Lower leg skin (tissue), 4 donors: Measurements from ENCODE around the gene PAX7. TPM values are rescaled to one million over a fixed set of nuclear protein-coding genes. Genes with fewer than 3 reads are reported as not detected.

Source experiments
- DNase-seq, 2 donors: peaks; one replicate each; pipeline ENCODE4 v3.0.0-alpha.2; 2019; ENCODE audit warnings: low spot score in 2 of 2
- H3K4me3 ChIP-seq: fragments of 200-600 bp; sonication (generic); 2 replicates; pipeline ENCODE4 v1.5.1; 2017; ENCODE audit warnings: mild to moderate bottlenecking, low read depth; ENCODE audit not compliant: poor library complexity, severe bottlenecking
- CTCF ChIP-seq, 3 donors: fragments of 450-650 bp; IDR thresholded peaks; one replicate each; pipeline ENCODE4 v1.5.1; 2016; ENCODE audit warnings: antibody characterized with exemption in 3 of 3, mild to moderate bottlenecking in 3 of 3, moderate library complexity in 2 of 3
- POLR2A ChIP-seq, 2 donors: fragments of 450-650 bp; IDR thresholded peaks; one replicate each; pipeline ENCODE4 v1.6.1; 2016 to 2017; ENCODE audit warnings: antibody characterized with exemption in 2 of 2, mild to moderate bottlenecking in 1 of 2, moderate library complexity in 1 of 2
- WGBS, 2 donors: methylation state at CpG; one replicate each; pipeline ENCODE4 v1.1.5; 2018; 5-methylcytosine and 5-hydroxymethylcytosine counted together
- intact Hi-C: fragments of 100-400 bp; cut with DNase I; formaldehyde crosslinking; loops from one replicate; pipeline ENCODE4 v1.15.0; 2023; ENCODE audit warnings: low total_unique reads
- total RNA-seq, 4 donors: library from RNA; depleted of rRNA; stranded (reverse); fragments of >200 nt; gene quantifications; one replicate each; pipeline ENCODE4 v1.1.0, GENCODE V29; 2016

Gene PAX7
- total RNA-seq, 4 donors from 2014 or later, result 0.06 to 0.11 TPM; not detected in 2

DNA sequence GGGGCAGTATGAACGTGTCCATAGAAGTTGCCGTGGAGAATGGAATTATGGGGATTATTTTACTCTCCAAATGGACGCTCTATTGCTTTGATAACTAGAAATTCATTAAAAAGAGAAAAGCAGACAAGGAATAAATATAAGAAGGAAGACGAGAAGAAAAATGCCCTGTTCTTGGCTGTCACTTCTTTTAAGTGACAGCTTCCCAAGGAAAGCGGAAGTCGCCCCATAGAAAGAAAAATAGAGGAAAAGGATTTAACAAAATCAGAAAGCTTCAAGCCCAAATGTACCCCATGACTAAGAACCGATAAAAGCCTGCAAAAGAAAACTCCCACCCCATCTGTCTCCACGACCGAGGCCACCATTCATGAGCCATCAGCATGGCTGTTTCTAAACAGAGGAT, 143.1 kb downstream of the PAX7 start:
- 83 to 86% methylated on average over 9 of the region's 9 CpGs for WGBS, 2 donors
- intact Hi-C loops, result no loop called here
- no peak for DNase-seq
- no peak for TF ChIP-seq POLR2A (IDR thresholded peaks at IDR 0.05)
- no peak for TF ChIP-seq CTCF (IDR thresholded peaks at IDR 0.05)
- H3K4me3 ChIP-seq, result no peak overlapping the region

- no peak for DNase-seq
- intact Hi-C loops, result no loop called here
- no peak overlapping the region for H3K4me3 ChIP-seq
- 93 to 100% methylated on average over 1 of the region's 1 CpG for WGBS, 2 donors
- no peak for TF ChIP-seq CTCF (IDR thresholded peaks at IDR 0.05)
- no peak for TF ChIP-seq POLR2A (IDR thresholded peaks at IDR 0.05)
Measured at GRCh38 chr1:18775341-18775740, 144.7 kb downstream of the PAX7 start.

DNA sequence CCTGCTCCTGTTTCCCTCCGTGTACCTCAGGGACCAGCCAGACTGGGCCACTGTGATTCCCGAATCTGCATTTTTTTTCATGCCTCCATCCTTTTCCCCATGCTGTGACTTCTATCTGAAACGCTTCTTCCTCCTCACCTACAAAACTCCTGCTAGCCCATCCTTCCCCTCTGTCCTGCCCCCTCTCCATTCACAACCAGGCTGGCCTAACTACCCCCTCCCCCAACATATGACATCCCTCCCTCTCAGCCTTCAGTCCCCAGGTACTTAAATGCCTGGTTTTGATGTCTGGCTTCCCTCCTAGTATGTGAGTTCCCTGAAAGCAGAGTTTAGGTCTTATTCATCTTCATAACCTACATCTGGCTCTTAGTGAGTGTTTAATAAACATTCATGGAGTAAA, 146.1 kb downstream of the PAX7 start:
- WGBS, 2 donors, result 41 to 43% methylated on average over 3 of the region's 3 CpGs
- no peak overlapping the region for H3K4me3 ChIP-seq
- TF ChIP-seq POLR2A (IDR thresholded peaks at IDR 0.05), result no peak
- TF ChIP-seq CTCF (IDR thresholded peaks at IDR 0.05), result no peak
- intact Hi-C loops, result no loop called here
- DNase-seq, result no peak

- no peak for TF ChIP-seq POLR2A (IDR thresholded peaks at IDR 0.05)
- TF ChIP-seq CTCF (IDR thresholded peaks at IDR 0.05), result no peak
- no peak for DNase-seq
- H3K4me3 ChIP-seq, result no peak overlapping the region
- WGBS, 2 donors, result 33 to 39% methylated on average over 6 of the region's 6 CpGs
- intact Hi-C loops, result no loop called here
Measured at GRCh38 chr1:18778437-18778836, 147.8 kb downstream of the PAX7 start.

- intact Hi-C loops, result no loop called here
- DNase-seq, result no peak
- TF ChIP-seq CTCF (IDR thresholded peaks at IDR 0.05) (no peak), POLR2A (IDR thresholded peaks at IDR 0.05) (no peak)
- H3K4me3 ChIP-seq, result no peak overlapping the region
Measured at GRCh38 chr1:18781031-18781430, 150.4 kb downstream of the PAX7 start.

DNA sequence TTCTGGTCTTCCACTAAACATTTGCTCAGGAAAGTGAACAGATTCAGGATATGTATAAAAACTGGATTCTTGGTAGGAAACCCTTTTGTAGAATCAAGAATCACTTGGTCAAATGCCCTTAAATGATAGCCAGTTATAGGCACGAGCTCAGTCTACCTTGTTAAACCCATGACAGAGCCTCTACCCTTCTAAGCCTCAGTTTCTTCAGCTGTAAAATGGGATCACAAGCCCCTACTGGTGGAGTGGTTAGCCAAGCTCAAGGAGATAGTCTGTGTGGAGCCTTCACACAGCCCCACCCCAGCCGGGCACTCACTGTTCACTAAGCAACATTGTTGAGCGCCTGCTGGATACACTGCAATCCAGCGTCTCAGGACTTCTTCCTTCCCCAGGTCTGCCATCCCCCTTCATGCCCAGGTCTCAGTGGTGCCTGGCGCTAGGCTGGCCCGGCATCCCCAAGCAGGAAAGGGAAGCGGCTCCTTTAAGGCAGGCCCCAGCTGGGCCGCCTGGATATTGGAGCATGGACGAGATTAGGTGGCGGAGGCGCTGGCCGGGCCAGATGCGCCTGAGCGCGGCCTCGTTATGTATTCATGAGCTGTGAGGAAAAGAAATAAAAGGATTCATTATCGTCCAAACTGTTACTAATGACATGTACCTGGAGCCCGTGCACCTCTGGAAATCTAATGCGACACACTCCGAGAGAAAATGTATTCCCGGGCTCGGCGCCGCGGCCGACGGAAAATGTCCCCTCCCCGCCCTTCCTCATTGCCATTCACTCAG, 153.2 kb downstream of the PAX7 start:
- WGBS, 2 donors, result 71 to 82% methylated on average over 28 of the region's 28 CpGs
- DNase-seq, result no peak
- H3K4me3 ChIP-seq, result no peak overlapping the region
- TF ChIP-seq POLR2A (IDR thresholded peaks at IDR 0.05) (no peak), CTCF (IDR thresholded peaks at IDR 0.05) (no peak)
- intact Hi-C loops, result no loop called here
